Panc1 (cell line): ENCODE results near the gene ASH1L.

Source experiments
- POLR2AphosphoS5 ChIP-seq: IDR thresholded peaks from 2 replicates; pipeline ENCODE4 v1.6.1; 2012; ENCODE audit warnings: mild to moderate bottlenecking, low read depth, low read length, moderate library complexity
- SIN3A ChIP-seq: IDR thresholded peaks from 2 replicates; pipeline ENCODE4 v1.6.1; 2012; ENCODE audit warnings: low read depth, mild to moderate bottlenecking, low read length, moderate library complexity, borderline replicate concordance; ENCODE audit not compliant: insufficient read depth
- TCF7L2 ChIP-seq: IDR thresholded peaks from 2 replicates; pipeline ENCODE4 v1.6.1; 2011; ENCODE audit warnings: mild to moderate bottlenecking, low read depth, low read length, inconsistent platforms
- TF ChIP-seq, protein P1 (sequence below): fragments of 450-650 bp; IDR thresholded peaks from 2 replicates; pipeline ENCODE4 v1.5.1; 2017; ENCODE audit warnings: mild to moderate bottlenecking
- TF ChIP-seq, protein P2 (sequence below), 2 experiments: IDR thresholded peaks; 2 replicates each; pipeline ENCODE4 v1.6.1; 2011 to 2012; ENCODE audit warnings: low read depth in 2 of 2, control low read depth in 1 of 2, low read length in 1 of 2, mild to moderate bottlenecking in 1 of 2, moderate library complexity in 1 of 2; ENCODE audit not compliant: insufficient read depth in 1 of 2

DNA sequence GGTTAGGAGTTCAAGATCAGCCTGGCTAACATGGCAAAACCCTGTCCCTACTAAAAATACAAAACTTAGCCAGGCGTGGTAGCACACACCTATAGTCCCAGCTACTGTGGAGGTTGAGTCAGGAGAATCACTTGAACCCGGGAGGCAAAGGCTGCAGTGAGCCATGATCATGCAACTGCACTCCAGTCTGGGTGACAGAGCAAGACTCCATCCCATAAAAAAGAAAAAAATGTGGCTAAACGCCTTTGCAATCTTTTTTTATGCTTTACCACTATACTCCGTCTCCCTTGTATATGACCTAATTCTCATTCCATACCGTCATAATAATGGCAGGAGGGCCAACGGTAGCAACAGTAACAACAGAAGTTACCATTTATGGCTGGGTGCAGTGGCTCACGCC lies 109.5 kb downstream of the ASH1L start:
- TF ChIP-seq, protein P1, sequence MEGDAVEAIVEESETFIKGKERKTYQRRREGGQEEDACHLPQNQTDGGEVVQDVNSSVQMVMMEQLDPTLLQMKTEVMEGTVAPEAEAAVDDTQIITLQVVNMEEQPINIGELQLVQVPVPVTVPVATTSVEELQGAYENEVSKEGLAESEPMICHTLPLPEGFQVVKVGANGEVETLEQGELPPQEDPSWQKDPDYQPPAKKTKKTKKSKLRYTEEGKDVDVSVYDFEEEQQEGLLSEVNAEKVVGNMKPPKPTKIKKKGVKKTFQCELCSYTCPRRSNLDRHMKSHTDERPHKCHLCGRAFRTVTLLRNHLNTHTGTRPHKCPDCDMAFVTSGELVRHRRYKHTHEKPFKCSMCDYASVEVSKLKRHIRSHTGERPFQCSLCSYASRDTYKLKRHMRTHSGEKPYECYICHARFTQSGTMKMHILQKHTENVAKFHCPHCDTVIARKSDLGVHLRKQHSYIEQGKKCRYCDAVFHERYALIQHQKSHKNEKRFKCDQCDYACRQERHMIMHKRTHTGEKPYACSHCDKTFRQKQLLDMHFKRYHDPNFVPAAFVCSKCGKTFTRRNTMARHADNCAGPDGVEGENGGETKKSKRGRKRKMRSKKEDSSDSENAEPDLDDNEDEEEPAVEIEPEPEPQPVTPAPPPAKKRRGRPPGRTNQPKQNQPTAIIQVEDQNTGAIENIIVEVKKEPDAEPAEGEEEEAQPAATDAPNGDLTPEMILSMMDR = no peak
- no peak for TF ChIP-seq POLR2AphosphoS5
- TF ChIP-seq, protein P2, sequence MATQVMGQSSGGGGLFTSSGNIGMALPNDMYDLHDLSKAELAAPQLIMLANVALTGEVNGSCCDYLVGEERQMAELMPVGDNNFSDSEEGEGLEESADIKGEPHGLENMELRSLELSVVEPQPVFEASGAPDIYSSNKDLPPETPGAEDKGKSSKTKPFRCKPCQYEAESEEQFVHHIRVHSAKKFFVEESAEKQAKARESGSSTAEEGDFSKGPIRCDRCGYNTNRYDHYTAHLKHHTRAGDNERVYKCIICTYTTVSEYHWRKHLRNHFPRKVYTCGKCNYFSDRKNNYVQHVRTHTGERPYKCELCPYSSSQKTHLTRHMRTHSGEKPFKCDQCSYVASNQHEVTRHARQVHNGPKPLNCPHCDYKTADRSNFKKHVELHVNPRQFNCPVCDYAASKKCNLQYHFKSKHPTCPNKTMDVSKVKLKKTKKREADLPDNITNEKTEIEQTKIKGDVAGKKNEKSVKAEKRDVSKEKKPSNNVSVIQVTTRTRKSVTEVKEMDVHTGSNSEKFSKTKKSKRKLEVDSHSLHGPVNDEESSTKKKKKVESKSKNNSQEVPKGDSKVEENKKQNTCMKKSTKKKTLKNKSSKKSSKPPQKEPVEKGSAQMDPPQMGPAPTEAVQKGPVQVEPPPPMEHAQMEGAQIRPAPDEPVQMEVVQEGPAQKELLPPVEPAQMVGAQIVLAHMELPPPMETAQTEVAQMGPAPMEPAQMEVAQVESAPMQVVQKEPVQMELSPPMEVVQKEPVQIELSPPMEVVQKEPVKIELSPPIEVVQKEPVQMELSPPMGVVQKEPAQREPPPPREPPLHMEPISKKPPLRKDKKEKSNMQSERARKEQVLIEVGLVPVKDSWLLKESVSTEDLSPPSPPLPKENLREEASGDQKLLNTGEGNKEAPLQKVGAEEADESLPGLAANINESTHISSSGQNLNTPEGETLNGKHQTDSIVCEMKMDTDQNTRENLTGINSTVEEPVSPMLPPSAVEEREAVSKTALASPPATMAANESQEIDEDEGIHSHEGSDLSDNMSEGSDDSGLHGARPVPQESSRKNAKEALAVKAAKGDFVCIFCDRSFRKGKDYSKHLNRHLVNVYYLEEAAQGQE (IDR thresholded peaks at IDR 0.05; ENCODE audit: insufficient read depth in 1 of 2, low read depth in 2 of 2, low read length in 1 of 2) = no peak
- TF ChIP-seq SIN3A = no peak
- TF ChIP-seq TCF7L2 = no peak
